Esophagus squamous epithelium (tissue), 4 donors: Measurements from ENCODE around the gene NELL1.

Source experiments
- POLR2A ChIP-seq, 4 donors: fragments of 450-650 bp; IDR thresholded peaks; one replicate each; pipeline ENCODE4 v1.6.1; 2017; ENCODE audit warnings: antibody characterized with exemption in 4 of 4, mild to moderate bottlenecking in 4 of 4, moderate library complexity in 3 of 4
- TF ChIP-seq, protein P1 (sequence below), 6 experiments: fragments of 450-650 bp in 4 of 6; fragments of 200-600 bp in 2 of 6; sonication (generic) in 2 of 6; IDR thresholded peaks; one replicate each; pipeline ENCODE4 v1.5.1; 2016 to 2019; ENCODE audit warnings: antibody characterized with exemption in 6 of 6, mild to moderate bottlenecking in 4 of 6, moderate library complexity in 4 of 6

GRCh38 chr11:21412652-21413383 is 743.4 kb downstream of the NELL1 start:
- TF ChIP-seq, protein P1, sequence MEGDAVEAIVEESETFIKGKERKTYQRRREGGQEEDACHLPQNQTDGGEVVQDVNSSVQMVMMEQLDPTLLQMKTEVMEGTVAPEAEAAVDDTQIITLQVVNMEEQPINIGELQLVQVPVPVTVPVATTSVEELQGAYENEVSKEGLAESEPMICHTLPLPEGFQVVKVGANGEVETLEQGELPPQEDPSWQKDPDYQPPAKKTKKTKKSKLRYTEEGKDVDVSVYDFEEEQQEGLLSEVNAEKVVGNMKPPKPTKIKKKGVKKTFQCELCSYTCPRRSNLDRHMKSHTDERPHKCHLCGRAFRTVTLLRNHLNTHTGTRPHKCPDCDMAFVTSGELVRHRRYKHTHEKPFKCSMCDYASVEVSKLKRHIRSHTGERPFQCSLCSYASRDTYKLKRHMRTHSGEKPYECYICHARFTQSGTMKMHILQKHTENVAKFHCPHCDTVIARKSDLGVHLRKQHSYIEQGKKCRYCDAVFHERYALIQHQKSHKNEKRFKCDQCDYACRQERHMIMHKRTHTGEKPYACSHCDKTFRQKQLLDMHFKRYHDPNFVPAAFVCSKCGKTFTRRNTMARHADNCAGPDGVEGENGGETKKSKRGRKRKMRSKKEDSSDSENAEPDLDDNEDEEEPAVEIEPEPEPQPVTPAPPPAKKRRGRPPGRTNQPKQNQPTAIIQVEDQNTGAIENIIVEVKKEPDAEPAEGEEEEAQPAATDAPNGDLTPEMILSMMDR (IDR thresholded peaks at IDR 0.05) = no peak
- TF ChIP-seq POLR2A (IDR thresholded peaks at IDR 0.05) = no peak
